Brain microvascular endothelial cell (primary cell): ENCODE measurements around the gene WASF2.

Experiments
- DNase-seq: peaks from one replicate; pipeline ENCODE4 v3.0.0-alpha.2; 2020
- H3K27ac ChIP-seq: fragments of 250-450 bp; sonication (Bioruptor Pico); 2 replicates; pipeline ENCODE4 v1.5.1; 2020; ENCODE audit warnings: mild to moderate bottlenecking, moderate library complexity
- H3K27me3 ChIP-seq: fragments of 250-450 bp; sonication (Bioruptor Pico); replicated peaks from 2 replicates; pipeline ENCODE4 v1.5.1; 2020; ENCODE audit warnings: mild to moderate bottlenecking
- H3K36me3 ChIP-seq: fragments of 250-450 bp; sonication (Bioruptor Pico); replicated peaks from 2 replicates; pipeline ENCODE4 v1.5.1; 2020; ENCODE audit warnings: mild to moderate bottlenecking
- H3K4me3 ChIP-seq: 2 replicates; pipeline ENCODE4 v1.5.1; 2011; ENCODE audit warnings: low read depth, mild to moderate bottlenecking, control low read depth, low read length, moderate library complexity
- CTCF ChIP-seq: IDR thresholded peaks from 2 replicates; pipeline ENCODE4 v1.5.1; 2011; ENCODE audit warnings: low read depth, mild to moderate bottlenecking, moderate library complexity, low read length, control low read depth, inconsistent platforms; ENCODE audit errors: missing control alignments
- in situ Hi-C: cut with HindIII; loops from 2 replicates; pipeline ENCODE4 v1.10.0; 2017; ENCODE audit warnings: low sequenced_read_pairs, low pct_ligation_motif_present

Gene WASF2

GRCh38 chr1:27522432-27523336, 32.7 kb upstream of the WASF2 start:
- TF ChIP-seq CTCF, result peak; percentile 54
- Histone ChIP-seq H3K27me3 (no peaks in the 10 kb centered on the region), H3K36me3 (no peaks in the 10 kb centered on the region), H3K4me3 (no peak overlapping the region), H3K27ac (no peak overlapping the region)
- DNase-seq, result no peak
- in situ Hi-C loops, result no loop called here

- H3K27ac ChIP-seq, result no peak overlapping the region
- in situ Hi-C loops, result no loop called here
- H3K4me3 ChIP-seq, result no peak overlapping the region
- no peak for TF ChIP-seq CTCF
- no peaks in the 10 kb centered on the region for H3K36me3 ChIP-seq
- DNase-seq, result no peak
- H3K27me3 ChIP-seq, result no peaks in the 10 kb centered on the region
These were observed 32.0 kb upstream of the WASF2 start for GRCh38 chr1:27521861-27522431.

- Histone ChIP-seq H3K4me3 (no peak overlapping the region), H3K27ac (no peak overlapping the region), H3K27me3 (no peaks in the 10 kb centered on the region), H3K36me3 (no peaks in the 10 kb centered on the region)
- DNase-seq, result no peak
- TF ChIP-seq CTCF, result no peak
- in situ Hi-C loops, result no loop called here
These were observed 31.4 kb upstream of the WASF2 start for GRCh38 chr1:27521336-27521831.

GRCh38 chr1:27520651-27521050, 30.7 kb upstream of the WASF2 start:
- H3K27ac ChIP-seq, result no peak overlapping the region
- H3K27me3 ChIP-seq, result no peaks in the 10 kb centered on the region
- no peak overlapping the region for H3K4me3 ChIP-seq
- H3K36me3 ChIP-seq, result no peaks in the 10 kb centered on the region
- no peak for DNase-seq
- in situ Hi-C loops, result no loop called here
- no peak for TF ChIP-seq CTCF

GRCh38 chr1:27519331-27520258, 29.6 kb upstream of the WASF2 start:
- no peak for DNase-seq
- in situ Hi-C loops, result no loop called here
- Histone ChIP-seq H3K36me3 (no peaks in the 10 kb centered on the region), H3K27me3 (no peaks in the 10 kb centered on the region), H3K27ac (no peak overlapping the region), H3K4me3 (no peak overlapping the region)
- TF ChIP-seq CTCF, result no peak
